ENCODE results near the gene LRP5.
"Not testable (repeated sequence)": the region's sequence is repeated elsewhere in the genome, so short reads cannot be mapped to it uniquely, and the experiment has no call there.

LRP5 gene

DNA sequence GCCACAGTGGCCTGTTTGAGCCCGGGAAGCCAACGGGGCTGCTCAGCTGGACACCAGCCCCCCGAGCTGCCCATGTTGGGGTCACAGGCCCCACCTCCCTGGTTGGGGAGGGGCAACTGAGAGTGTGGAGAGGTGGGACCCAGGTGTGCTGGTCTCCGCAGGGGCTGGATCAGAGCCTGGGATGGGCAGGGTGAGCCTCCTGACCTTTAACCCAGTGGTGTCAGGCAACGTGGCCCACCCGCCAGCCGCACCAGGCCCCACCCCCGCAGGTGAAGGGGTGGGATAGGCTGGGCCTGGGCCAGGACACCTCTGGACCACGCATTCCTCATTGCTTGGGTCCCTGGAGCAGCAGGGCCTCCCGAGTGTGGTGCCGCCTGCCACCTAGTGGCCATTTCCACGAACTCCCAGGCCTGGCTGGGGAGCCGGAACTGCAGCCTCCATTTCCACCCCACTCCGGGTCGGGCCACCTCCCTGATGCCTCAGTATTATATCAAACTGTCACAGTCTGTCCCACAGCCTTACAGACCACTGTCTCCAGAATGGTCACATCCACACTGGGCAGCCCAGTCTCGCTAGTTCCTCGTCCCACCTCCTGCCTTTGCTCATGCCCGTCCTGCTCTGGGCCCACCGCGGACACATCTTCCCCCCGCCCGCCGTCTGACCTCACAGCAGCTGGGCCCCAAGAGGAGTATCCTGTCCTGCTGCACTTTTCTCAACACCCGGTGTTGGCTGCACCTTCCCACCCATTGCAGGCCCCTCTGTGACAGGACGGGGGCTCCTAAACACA is 134.8 kb downstream of the LRP5 start:
- H3K4me3 ChIP-seq (ENCODE audit: low read depth in 1 of 2, low read length in 2 of 2), result no peak overlapping the region
- H3K9ac ChIP-seq (ENCODE audit: low read length), result no peak overlapping the region
- H3K4me1 ChIP-seq (ENCODE audit: insufficient read depth, low read length), result peaks cover 3% of the 10 kb centered on the region
- H3K9me3 ChIP-seq (ENCODE audit: low read length), result no peaks in the 10 kb centered on the region
- H3K27ac ChIP-seq (ENCODE audit: low read depth, low read length), result no peak overlapping the region
- H3K36me3 ChIP-seq (ENCODE audit: insufficient read depth, low read length), result peaks cover 36% of the 10 kb centered on the region
- no peaks in the 10 kb centered on the region for H3K27me3 ChIP-seq (ENCODE audit: control insufficient read depth in 1 of 2, insufficient read depth in 2 of 2, low read length in 2 of 2)

DNA sequence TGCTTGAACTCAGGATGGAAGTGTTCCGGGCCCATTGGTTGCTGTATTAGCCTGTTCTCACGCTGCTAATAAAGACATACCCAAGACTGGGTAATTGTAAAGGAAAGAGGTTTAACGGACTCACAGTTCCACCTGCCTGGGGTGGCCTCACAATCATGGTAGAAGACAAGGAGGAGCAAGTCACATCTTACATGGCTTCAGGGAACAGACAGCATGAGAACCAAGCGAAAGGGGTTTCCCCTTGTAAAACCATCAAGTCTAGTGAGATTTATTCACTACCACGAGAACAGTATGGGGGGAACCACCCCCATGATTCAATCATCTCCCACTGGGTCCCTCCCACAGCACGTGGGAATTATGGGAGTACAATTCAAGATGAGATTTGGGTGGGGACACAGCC is 135.5 kb downstream of the LRP5 start:
- not testable (repeated sequence) for H3K4me3 ChIP-seq (ENCODE audit: low read depth in 1 of 2, low read length in 2 of 2); H3K27ac ChIP-seq (ENCODE audit: low read depth, low read length); H3K4me1 ChIP-seq (ENCODE audit: insufficient read depth, low read length); H3K27me3 ChIP-seq (ENCODE audit: control insufficient read depth in 1 of 2, insufficient read depth in 2 of 2, low read length in 2 of 2); H3K9ac ChIP-seq (ENCODE audit: low read length); H3K9me3 ChIP-seq (ENCODE audit: low read length)
- H3K36me3 ChIP-seq (ENCODE audit: insufficient read depth, low read length), result peaks cover 30% of the 10 kb centered on the region

DNA sequence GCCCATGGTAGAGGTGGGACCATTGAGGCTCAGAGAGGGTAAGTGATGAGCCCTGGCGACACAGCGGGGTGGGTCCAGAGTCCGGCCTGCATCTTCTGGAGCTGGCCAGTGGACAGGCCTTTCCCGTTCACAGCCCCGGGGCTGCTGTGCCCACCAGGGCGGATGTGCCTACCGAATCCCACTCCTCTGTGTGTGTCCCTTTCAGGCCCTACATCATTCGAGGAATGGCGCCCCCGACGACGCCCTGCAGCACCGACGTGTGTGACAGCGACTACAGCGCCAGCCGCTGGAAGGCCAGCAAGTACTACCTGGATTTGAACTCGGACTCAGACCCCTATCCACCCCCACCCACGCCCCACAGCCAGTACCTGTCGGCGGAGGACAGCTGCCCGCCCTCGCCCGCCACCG is 136.2 kb downstream of the LRP5 start:
- Histone ChIP-seq H3K36me3 (ENCODE audit: insufficient read depth, low read length) (peaks cover 30% of the 10 kb centered on the region), H3K27me3 (ENCODE audit: control insufficient read depth in 1 of 2, insufficient read depth in 2 of 2, low read length in 2 of 2) (no peaks in the 10 kb centered on the region), H3K4me3 (ENCODE audit: low read depth in 1 of 2, low read length in 2 of 2) (no peak overlapping the region), H3K27ac (ENCODE audit: low read depth, low read length) (no peak overlapping the region), H3K9ac (ENCODE audit: low read length) (no peak overlapping the region), H3K4me1 (ENCODE audit: insufficient read depth, low read length) (peaks cover 3% of the 10 kb centered on the region), H3K9me3 (ENCODE audit: low read length) (no peaks in the 10 kb centered on the region)

DNA sequence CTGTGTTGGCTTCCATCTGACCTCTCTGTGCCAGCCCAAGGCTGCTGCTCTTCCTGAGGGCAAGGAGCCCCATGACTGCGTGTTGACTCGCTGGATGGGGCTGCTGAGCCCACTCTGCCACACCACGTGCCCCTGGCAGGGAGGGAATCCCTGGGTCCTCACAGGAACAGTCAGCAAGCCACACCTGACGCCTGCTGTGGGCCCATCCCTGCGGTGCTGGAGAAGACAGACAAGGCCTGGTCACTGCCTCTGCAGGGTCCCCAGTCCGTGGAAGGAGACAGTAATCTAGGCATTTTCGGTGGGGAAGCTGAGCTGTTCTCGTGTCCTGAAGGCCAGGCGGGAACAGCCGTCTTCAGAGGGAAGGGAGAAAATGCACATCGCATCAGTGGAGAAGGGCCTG is 137.6 kb downstream of the LRP5 start:
- no peak overlapping the region for H3K4me3 ChIP-seq (ENCODE audit: low read depth in 1 of 2, low read length in 2 of 2)
- H3K9ac ChIP-seq (ENCODE audit: low read length), result no peak overlapping the region
- H3K36me3 ChIP-seq (ENCODE audit: insufficient read depth, low read length), result peaks cover 30% of the 10 kb centered on the region
- no peaks in the 10 kb centered on the region for H3K27me3 ChIP-seq (ENCODE audit: control insufficient read depth in 1 of 2, insufficient read depth in 2 of 2, low read length in 2 of 2)
- peaks cover 3% of the 10 kb centered on the region for H3K4me1 ChIP-seq (ENCODE audit: insufficient read depth, low read length)
- H3K9me3 ChIP-seq (ENCODE audit: low read length), result no peaks in the 10 kb centered on the region
- no peak overlapping the region for H3K27ac ChIP-seq (ENCODE audit: low read depth, low read length)

DNA sequence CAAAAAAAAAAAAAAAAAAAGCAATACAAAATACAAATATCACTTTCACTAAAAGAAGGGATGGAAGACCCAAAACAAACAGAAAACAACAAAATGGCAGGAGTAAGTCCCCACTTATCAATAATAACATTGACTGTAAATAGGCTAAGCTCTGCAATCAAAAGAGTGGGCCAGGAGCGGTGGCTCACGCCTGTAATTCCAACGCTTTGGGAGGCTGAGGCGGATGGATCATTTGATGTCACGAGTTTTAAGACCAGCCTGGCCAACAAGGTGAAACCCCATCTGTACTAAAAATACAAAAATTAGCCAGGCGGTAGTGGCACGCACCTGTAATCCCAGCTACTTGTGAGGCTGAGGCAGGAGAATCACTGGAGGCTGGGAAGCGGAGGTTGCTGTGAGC is 138.3 kb downstream of the LRP5 start:
- Histone ChIP-seq H3K27me3 (ENCODE audit: control insufficient read depth in 1 of 2, insufficient read depth in 2 of 2, low read length in 2 of 2) (no peaks in the 10 kb centered on the region), H3K4me3 (ENCODE audit: low read depth in 1 of 2, low read length in 2 of 2) (no peak overlapping the region), H3K9me3 (ENCODE audit: low read length) (no peaks in the 10 kb centered on the region), H3K36me3 (ENCODE audit: insufficient read depth, low read length) (peaks cover 26% of the 10 kb centered on the region), H3K4me1 (ENCODE audit: insufficient read depth, low read length) (peaks cover 3% of the 10 kb centered on the region), H3K9ac (ENCODE audit: low read length) (no peak overlapping the region), H3K27ac (ENCODE audit: low read depth, low read length) (no peak overlapping the region)

DNA sequence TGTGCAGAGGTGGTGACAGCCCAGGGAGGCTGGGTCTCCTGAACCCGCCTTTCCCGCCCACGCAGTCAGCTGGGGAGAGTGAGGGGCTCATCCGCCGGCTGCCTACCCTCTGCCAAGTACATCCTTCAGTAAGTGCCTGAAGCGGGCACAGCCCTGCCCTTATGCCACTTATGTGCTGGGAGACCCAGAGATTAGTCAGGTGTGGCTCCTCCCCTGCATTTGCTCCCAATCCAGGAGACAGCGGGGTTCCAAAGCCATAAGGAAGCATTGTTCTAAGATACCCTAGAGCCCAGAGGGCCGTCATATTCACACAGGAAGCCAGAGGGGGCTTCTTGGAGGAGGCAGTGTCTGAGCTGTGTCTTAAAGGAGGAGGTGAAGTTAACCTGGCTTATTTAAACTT is 142.4 kb downstream of the LRP5 start:
- H3K27me3 ChIP-seq (ENCODE audit: control insufficient read depth in 1 of 2, insufficient read depth in 2 of 2, low read length in 2 of 2), result no peaks in the 10 kb centered on the region
- H3K4me3 ChIP-seq (ENCODE audit: low read depth in 1 of 2, low read length in 2 of 2), result no peak overlapping the region
- no peaks in the 10 kb centered on the region for H3K4me1 ChIP-seq (ENCODE audit: insufficient read depth, low read length)
- no peaks in the 10 kb centered on the region for H3K9me3 ChIP-seq (ENCODE audit: low read length)
- peaks cover 3% of the 10 kb centered on the region for H3K36me3 ChIP-seq (ENCODE audit: insufficient read depth, low read length)
- no peak overlapping the region for H3K27ac ChIP-seq (ENCODE audit: low read depth, low read length)
- no peak overlapping the region for H3K9ac ChIP-seq (ENCODE audit: low read length)

DNA sequence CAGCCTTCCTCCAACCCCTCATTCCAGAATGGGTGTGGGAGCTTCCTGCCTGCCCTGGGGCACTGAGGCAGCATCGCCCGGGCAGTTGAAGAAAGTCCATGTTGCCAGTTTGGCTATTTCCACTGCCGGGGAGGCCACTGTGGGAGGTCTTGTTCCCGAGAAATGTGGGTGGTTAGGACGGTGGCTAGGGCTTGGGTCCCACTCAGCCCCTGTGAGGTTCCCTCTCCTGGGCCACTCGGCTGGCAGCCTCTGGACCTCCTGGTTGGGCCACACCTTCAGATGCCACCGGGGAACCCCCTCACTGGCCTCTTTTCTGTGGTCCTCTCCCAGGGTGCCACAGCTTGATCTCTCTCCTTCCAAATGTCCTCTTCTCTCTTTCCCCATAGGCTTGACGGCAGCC is 143.1 kb downstream of the LRP5 start:
- Histone ChIP-seq H3K9me3 (ENCODE audit: low read length) (no peaks in the 10 kb centered on the region), H3K36me3 (ENCODE audit: insufficient read depth, low read length) (no peaks in the 10 kb centered on the region), H3K27ac (ENCODE audit: low read depth, low read length) (no peak overlapping the region), H3K4me1 (ENCODE audit: insufficient read depth, low read length) (no peaks in the 10 kb centered on the region), H3K9ac (ENCODE audit: low read length) (no peak overlapping the region), H3K27me3 (ENCODE audit: control insufficient read depth in 1 of 2, insufficient read depth in 2 of 2, low read length in 2 of 2) (no peaks in the 10 kb centered on the region), H3K4me3 (ENCODE audit: low read depth in 1 of 2, low read length in 2 of 2) (no peak overlapping the region)

DNA sequence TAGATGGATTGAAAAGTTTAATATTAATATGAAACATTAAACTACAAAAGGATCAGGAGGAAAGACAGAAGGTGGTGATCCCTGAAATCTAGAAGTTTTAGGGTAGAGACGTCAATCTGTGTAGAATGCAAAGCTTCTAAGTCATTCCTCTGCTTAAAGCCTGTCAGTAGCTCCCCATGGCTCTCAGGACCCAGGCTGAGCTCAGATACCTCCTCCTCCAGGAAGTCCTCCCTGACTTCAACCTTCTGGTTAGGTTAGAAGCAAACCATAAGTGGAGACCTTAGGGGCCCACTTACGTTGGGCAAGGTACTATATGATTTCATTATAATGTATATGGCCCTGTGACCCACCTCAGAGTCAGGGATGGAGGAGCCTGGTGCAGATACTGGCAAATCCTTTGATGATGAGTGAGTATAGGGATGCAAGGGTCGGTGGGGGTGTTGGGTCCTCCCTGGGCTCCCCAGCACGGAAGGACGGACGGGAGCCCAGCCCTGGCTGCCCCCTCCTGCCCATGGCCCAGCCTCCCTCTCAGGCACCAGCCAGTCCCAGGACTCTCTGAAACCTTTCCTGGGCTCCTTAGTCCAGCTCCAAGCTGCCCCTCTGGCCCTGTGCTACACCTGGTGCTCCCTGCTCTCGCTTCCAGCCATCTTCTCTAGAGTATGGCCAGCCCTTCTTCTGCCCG is 145.0 kb downstream of the LRP5 start:
- Histone ChIP-seq H3K27me3 (ENCODE audit: control insufficient read depth in 1 of 2, insufficient read depth in 2 of 2, low read length in 2 of 2) (no peaks in the 10 kb centered on the region), H3K36me3 (ENCODE audit: insufficient read depth, low read length) (no peaks in the 10 kb centered on the region), H3K27ac (ENCODE audit: low read depth, low read length) (no peak overlapping the region), H3K4me3 (ENCODE audit: low read depth in 1 of 2, low read length in 2 of 2) (no peak overlapping the region), H3K4me1 (ENCODE audit: insufficient read depth, low read length) (peaks cover 7% of the 10 kb centered on the region), H3K9ac (ENCODE audit: low read length) (no peak overlapping the region), H3K9me3 (ENCODE audit: low read length) (no peaks in the 10 kb centered on the region)

DNA sequence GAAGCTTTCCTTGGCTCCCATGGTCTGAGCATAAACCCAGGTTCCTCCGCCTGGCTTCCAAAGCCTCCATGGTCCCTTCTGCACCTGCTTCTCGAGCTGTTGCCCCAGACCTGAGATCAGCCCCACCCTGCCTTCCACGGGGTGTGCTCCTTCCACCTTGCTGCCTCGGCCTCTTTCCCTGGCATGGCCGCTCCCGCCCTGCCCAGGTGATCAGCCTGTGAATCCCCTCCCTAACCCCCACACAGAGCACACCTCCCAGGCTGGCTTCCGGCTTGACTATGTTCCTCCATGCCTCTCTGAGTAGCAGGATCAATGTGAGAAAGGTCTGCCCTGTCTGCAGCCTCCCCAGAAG is 145.5 kb downstream of the LRP5 start:
- Histone ChIP-seq H3K27me3 (ENCODE audit: control insufficient read depth in 1 of 2, insufficient read depth in 2 of 2, low read length in 2 of 2) (no peaks in the 10 kb centered on the region), H3K9me3 (ENCODE audit: low read length) (no peaks in the 10 kb centered on the region), H3K36me3 (ENCODE audit: insufficient read depth, low read length) (no peaks in the 10 kb centered on the region), H3K9ac (ENCODE audit: low read length) (no peak overlapping the region), H3K27ac (ENCODE audit: low read depth, low read length) (no peak overlapping the region), H3K4me1 (ENCODE audit: insufficient read depth, low read length) (peaks cover 13% of the 10 kb centered on the region), H3K4me3 (ENCODE audit: low read depth in 1 of 2, low read length in 2 of 2) (no peak overlapping the region)

DNA sequence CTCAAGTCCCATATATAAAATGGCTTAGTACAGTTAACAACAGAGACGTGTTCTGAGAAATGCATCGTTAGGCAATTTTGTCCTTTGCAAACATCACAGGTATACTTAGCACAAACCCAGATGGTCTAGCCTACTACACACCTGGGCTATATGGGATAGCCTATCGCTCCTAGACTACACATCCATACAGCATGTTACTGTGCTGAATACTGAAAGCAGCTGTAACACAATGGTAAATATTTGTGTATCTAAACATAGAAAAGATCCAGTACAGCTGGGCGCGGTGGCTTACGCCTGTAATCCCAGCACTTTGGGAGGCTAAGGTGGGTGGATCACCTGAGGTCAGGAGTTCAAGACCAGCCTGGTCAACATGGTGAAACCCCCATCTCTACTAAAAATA is 145.9 kb downstream of the LRP5 start:
- H3K4me1 ChIP-seq (ENCODE audit: insufficient read depth, low read length), result peaks cover 15% of the 10 kb centered on the region
- H3K36me3 ChIP-seq (ENCODE audit: insufficient read depth, low read length); H3K27ac ChIP-seq (ENCODE audit: low read depth, low read length); H3K9ac ChIP-seq (ENCODE audit: low read length); H3K27me3 ChIP-seq (ENCODE audit: control insufficient read depth in 1 of 2, insufficient read depth in 2 of 2, low read length in 2 of 2); H3K9me3 ChIP-seq (ENCODE audit: low read length); H3K4me3 ChIP-seq (ENCODE audit: low read depth in 1 of 2, low read length in 2 of 2): not testable (repeated sequence)

DNA sequence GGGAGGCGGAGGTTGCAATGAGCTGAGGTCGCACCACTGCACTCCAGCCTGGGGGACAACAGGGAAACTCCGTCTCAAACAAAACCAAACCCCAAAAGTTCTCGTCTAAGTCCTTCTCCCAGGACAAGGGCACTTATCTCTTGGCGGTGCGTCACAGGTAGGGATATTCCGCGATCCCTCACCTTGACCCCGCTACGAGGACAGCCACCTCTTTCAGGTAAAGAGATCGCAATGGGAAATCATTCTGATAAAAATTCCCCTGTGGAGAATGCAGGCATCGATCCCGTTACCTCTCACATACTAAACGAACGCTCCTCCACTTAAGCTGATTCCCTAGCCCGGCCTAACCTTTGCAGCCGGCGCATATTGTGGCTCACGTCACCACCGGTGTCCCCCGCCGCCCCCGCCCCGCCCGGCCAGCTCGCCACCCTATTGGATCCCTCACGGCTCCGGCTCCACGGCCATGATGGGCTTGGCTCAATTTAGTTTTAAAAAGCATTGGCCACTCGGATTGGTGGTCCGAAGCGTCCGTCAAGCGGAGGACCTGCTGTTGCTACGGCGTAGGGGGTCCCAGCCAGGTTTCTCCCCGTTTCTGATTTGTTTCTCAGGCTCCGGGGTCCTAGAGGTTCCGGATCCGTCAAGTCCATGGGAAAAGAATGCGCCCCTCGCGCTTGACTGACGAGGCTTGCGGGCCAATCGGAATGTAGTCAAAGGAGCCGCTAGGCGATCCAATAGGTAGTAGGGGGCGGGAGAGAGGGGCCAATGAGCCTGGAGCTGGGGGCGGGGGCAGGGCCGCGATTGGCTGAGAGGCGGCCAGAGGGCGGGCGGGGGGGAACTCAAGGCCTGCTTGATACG is 147.7 kb downstream of the LRP5 start:
- H3K9ac ChIP-seq (ENCODE audit: low read length), result peak overlapping the region; percentile 41
- peaks cover 26% of the 10 kb centered on the region for H3K4me1 ChIP-seq (ENCODE audit: insufficient read depth, low read length)
- peak overlapping the region; percentile 93 for H3K27ac ChIP-seq (ENCODE audit: low read depth, low read length)
- no peaks in the 10 kb centered on the region for H3K9me3 ChIP-seq (ENCODE audit: low read length)
- H3K36me3 ChIP-seq (ENCODE audit: insufficient read depth, low read length), result no peaks in the 10 kb centered on the region
- H3K27me3 ChIP-seq (ENCODE audit: control insufficient read depth in 1 of 2, insufficient read depth in 2 of 2, low read length in 2 of 2), result no peaks in the 10 kb centered on the region
- H3K4me3 ChIP-seq (ENCODE audit: low read depth in 1 of 2, low read length in 2 of 2), result peak overlapping the region; percentile 54 to 76
